CD4-positive, CD25-positive, alpha-beta regulatory T cell (primary cell): Measurements from ENCODE around the gene PNPLA3. TPM values are rescaled to one million over a fixed set of nuclear protein-coding genes. Genes with fewer than 3 reads are reported as not detected.
A peak's percentile ranks its signal among the peaks of the same experiment; 100 is the strongest.

ENCODE experiments used
- ATAC-seq, 2 donors: fragments of 150-1000 bp; cut with Tn5 transposase; one replicate each; pipeline ENCODE4 v1.10.0; 2021; ENCODE audit warnings: low read depth in 2 of 2, moderate number of reproducible peaks in 2 of 2, moderate library complexity in 1 of 2
- DNase-seq, 3 donors: peaks; one replicate each; pipeline versions ENCODE4 v3.0.0 to v3.0.0-alpha.2; 2012 to 2022; ENCODE audit warnings: mixed read lengths in 1 of 3
- H3K27ac ChIP-seq: one replicate; pipeline ENCODE4 v1.7.0; 2013; ENCODE audit warnings: mild to moderate bottlenecking, low read length; ENCODE audit not compliant: insufficient read depth, poor library complexity, severe bottlenecking
- H3K27me3 ChIP-seq: one replicate; pipeline ENCODE4 v1.7.0; 2013; ENCODE audit warnings: low read length; ENCODE audit not compliant: control insufficient read depth, insufficient read depth
- H3K36me3 ChIP-seq: one replicate; pipeline ENCODE4 v1.7.0; 2013; ENCODE audit warnings: mild to moderate bottlenecking, low read length, moderate library complexity; ENCODE audit not compliant: control insufficient read depth, insufficient read depth
- H3K4me1 ChIP-seq: 2 replicates; pipeline ENCODE4 v1.7.0; 2013; ENCODE audit warnings: mild to moderate bottlenecking, low read length; ENCODE audit not compliant: insufficient read depth, control insufficient read depth, poor library complexity, severe bottlenecking
- H3K4me3 ChIP-seq: one replicate; pipeline ENCODE4 v1.7.0; 2013; ENCODE audit warnings: low read depth, mild to moderate bottlenecking, low read length, moderate library complexity
- H3K9me3 ChIP-seq, 2 experiments: 1 replicate in 1 of 2; 2 replicates in 1 of 2; pipeline ENCODE4 v1.7.0; 2013; ENCODE audit warnings: low read length in 2 of 2, mild to moderate bottlenecking in 1 of 2, moderate library complexity in 1 of 2; ENCODE audit not compliant: control insufficient read depth in 2 of 2
- H3K27ac Mint-ChIP-seq, 3 donors: one replicate each; pipeline ENCODE4 v1.8.0; 2020 to 2022; ENCODE audit warnings: mild to moderate bottlenecking in 3 of 3, mixed read lengths in 3 of 3, moderate library complexity in 2 of 3
- H3K27me3 Mint-ChIP-seq: one replicate; pipeline ENCODE4 v1.8.0; 2022; ENCODE audit warnings: mild to moderate bottlenecking, mixed read lengths
- H3K36me3 Mint-ChIP-seq: one replicate; pipeline ENCODE4 v1.8.0; 2020; ENCODE audit warnings: mixed read lengths
- H3K4me1 Mint-ChIP-seq, 4 donors: one replicate each; pipeline ENCODE4 v1.8.0; 2020 to 2022; ENCODE audit warnings: mixed read lengths in 4 of 4, mild to moderate bottlenecking in 1 of 4
- H3K4me3 Mint-ChIP-seq, 4 donors: one replicate each; pipeline ENCODE4 v1.8.0; 2020 to 2022; ENCODE audit warnings: mild to moderate bottlenecking in 4 of 4, mixed read lengths in 4 of 4, moderate library complexity in 3 of 4
- H3K9me3 Mint-ChIP-seq, 7 donors: one replicate each; pipeline ENCODE4 v1.8.0; 2020 to 2022; ENCODE audit warnings: mixed read lengths in 7 of 7, mild to moderate bottlenecking in 3 of 7, moderate library complexity in 2 of 7
- polyA plus RNA-seq, 4 donors: library from polyadenylated mRNA; unstranded; fragments of 300-500 nt; fragmentation: Illumina TruSeq; gene quantifications; one replicate each; pipeline ENCODE4 v1.2.3, GENCODE V29; 2021
- total RNA-seq: library from RNA; stranded (reverse); gene quantifications from one replicate; pipeline ENCODE4 v1.2.3, GENCODE V29; 2022

PNPLA3 gene
- total and polyA plus RNA-seq, 5 donors from 2014 or later = not detected

DNA sequence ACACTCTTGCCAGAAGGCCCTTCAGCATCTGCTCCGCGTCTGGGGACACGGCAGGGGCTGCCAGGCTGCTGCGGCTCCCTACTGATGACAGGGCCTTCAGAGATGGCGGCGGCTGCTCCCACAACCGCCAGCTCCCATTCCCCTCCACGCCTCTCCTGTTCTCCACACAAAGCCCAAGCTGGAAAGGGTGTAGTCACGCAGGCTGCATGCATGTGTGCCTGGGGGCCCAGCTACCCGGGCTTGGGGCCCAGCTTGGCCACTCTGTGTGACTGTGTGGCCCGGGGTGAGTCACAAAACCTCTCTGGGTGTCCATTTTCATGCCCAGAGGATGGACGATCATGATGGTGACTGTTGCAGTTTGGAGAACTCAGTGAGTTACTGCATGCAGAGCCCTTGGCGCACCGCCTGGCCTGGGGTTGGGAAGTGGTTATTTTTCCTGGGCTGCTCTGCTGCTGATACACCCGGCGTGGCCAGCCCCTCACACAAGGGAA, 68.8 kb downstream of the PNPLA3 start:
- no peaks in the 10 kb centered on the region for H3K9me3 Mint-ChIP-seq
- no peak overlapping the region for H3K27ac Mint-ChIP-seq
- DNase-seq (no peak), ATAC-seq (no peak)
- Histone ChIP-seq H3K36me3 (peaks cover 46% of the 10 kb centered on the region), H3K9me3 (no peaks in the 10 kb centered on the region), H3K27ac (no peak overlapping the region), H3K27me3 (no peaks in the 10 kb centered on the region), H3K4me3 (no peak overlapping the region), H3K4me1 (peaks cover 18% of the 10 kb centered on the region)
- no peak overlapping the region for H3K4me3 Mint-ChIP-seq
- H3K36me3 Mint-ChIP-seq = peaks cover 37% of the 10 kb centered on the region
- peaks cover 6 to 35% (median 24%) of the 10 kb centered on the region in 4 donors for H3K4me1 Mint-ChIP-seq
- no peaks in the 10 kb centered on the region for H3K27me3 Mint-ChIP-seq

- Mint-ChIP-seq H3K4me3 (peak overlapping the region in 3 of 4 donors; percentile 26 to 92 (median 58)), H3K4me1 (peaks cover 10 to 36% (median 23%) of the 10 kb centered on the region in 4 donors), H3K27me3 (no peaks in the 10 kb centered on the region), H3K9me3 (no peaks in the 10 kb centered on the region), H3K27ac (peak overlapping the region in 2 of 3 donors; percentile 36 to 78), H3K36me3 (peaks cover 37% of the 10 kb centered on the region)
- DNase-seq = peak; percentile 35 to 74 (median 61)
- H3K9me3 ChIP-seq = no peaks in the 10 kb centered on the region
- H3K27ac ChIP-seq = no peak overlapping the region
- peaks cover 44% of the 10 kb centered on the region for H3K36me3 ChIP-seq
- H3K4me1 ChIP-seq = peaks cover 18% of the 10 kb centered on the region
- no peaks in the 10 kb centered on the region for H3K27me3 ChIP-seq
- peak; percentile 59 to 64 for ATAC-seq
- no peak overlapping the region for H3K4me3 ChIP-seq
Measured at GRCh38 chr22:43993072-43993760, 69.6 kb downstream of the PNPLA3 start.

DNA sequence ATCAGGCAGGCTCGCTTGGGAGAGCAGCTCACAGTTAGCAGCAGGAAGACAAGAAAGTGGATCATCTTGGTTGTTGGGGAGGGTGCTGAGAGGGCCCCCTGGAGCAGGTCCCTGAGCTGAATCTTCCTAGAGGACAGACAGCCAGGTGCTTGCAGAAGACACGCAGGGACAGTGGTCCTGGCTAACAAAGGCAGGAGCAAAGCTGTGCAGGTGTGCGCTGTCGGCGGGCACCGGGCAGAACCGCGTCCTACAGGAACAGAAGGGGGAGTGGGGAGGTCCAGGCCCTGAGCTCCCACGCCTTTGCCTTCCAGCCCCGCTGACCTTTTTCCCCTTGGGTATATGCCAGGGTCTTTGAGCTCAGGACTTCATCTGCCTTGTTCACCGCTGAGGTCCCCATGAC, 70.4 kb downstream of the PNPLA3 start:
- no peaks in the 10 kb centered on the region for H3K9me3 Mint-ChIP-seq
- Histone ChIP-seq H3K4me3 (no peak overlapping the region), H3K27ac (no peak overlapping the region), H3K36me3 (peaks cover 44% of the 10 kb centered on the region), H3K27me3 (no peaks in the 10 kb centered on the region), H3K9me3 (no peaks in the 10 kb centered on the region), H3K4me1 (peaks cover 18% of the 10 kb centered on the region)
- peaks cover 45% of the 10 kb centered on the region for H3K36me3 Mint-ChIP-seq
- H3K27me3 Mint-ChIP-seq = no peaks in the 10 kb centered on the region
- H3K4me1 Mint-ChIP-seq = peaks cover 10 to 36% (median 23%) of the 10 kb centered on the region in 4 donors
- peak overlapping the region in 3 of 4 donors; percentile 48 to 92 (median 69) for H3K4me3 Mint-ChIP-seq
- peak overlapping the region; percentile 36 to 87 (median 76) for H3K27ac Mint-ChIP-seq
- ATAC-seq (no peak), DNase-seq (no peak)

DNA sequence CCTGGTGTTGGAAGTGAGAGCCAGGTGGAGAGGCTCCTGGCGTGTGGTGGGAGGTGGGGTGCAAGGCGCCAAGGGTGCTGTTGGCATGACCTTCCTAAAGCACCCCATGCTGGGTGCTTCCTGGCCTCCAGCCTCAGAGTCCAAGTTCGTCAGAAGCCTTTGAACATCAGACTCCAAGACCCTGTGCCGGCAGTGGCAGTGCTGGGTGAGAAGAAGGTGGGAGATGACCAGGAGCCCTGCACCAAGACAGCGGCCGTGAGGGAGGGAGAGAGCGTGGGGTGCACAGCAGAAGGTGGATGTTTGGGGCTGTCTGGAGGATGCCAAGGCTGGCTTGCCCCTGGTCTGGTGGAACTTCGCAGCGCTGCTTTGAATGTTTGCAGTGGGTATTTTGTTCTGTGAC, 70.8 kb downstream of the PNPLA3 start:
- Histone ChIP-seq H3K27me3 (no peaks in the 10 kb centered on the region), H3K9me3 (no peaks in the 10 kb centered on the region), H3K4me3 (no peak overlapping the region), H3K4me1 (peaks cover 18% of the 10 kb centered on the region), H3K36me3 (peaks cover 42% of the 10 kb centered on the region), H3K27ac (no peak overlapping the region)
- no peak for ATAC-seq
- DNase-seq = no peak
- Mint-ChIP-seq H3K27ac (peak overlapping the region in 2 of 3 donors; percentile 72 to 87), H3K27me3 (no peaks in the 10 kb centered on the region), H3K9me3 (no peaks in the 10 kb centered on the region), H3K36me3 (peaks cover 47% of the 10 kb centered on the region), H3K4me3 (peak overlapping the region in 3 of 4 donors; percentile 48 to 93 (median 79)), H3K4me1 (peaks cover 10 to 36% (median 23%) of the 10 kb centered on the region in 4 donors)

DNA sequence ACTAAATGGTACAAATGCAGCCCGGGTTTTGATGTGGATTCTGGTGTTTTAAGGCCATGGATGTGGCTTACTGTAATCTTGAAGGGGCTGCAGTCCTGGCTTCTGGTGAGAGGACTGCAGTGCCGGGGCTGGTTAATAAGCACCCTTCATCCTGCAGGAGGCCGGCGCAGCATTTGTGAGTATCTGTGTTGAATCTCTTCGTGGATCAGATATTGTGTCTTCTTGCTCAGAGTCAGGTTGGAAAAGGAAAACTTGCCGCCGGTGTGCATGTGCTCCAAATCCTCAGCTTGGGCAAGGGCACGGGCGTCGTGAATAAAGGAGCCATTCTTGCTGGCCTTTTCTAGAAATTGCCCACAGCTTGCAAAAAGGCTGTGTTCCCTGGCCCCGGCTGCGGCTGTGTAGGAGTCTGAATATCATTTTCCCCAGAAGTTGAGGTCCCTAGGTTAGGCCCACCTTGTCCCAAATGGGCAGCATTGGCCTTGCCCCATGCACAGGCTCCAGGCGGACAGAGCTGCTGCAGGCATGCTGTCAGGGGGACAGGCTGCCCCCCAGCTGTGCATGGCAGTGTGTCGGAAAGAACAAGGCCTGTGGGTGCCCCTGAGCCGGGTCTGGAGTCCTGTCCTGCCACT, 71.6 kb downstream of the PNPLA3 start:
- ATAC-seq (no peak), DNase-seq (no peak)
- Histone ChIP-seq H3K4me1 (peaks cover 18% of the 10 kb centered on the region), H3K9me3 (no peaks in the 10 kb centered on the region), H3K4me3 (peak overlapping the region; percentile 79), H3K27ac (no peak overlapping the region), H3K36me3 (peaks cover 35% of the 10 kb centered on the region), H3K27me3 (no peaks in the 10 kb centered on the region)
- H3K36me3 Mint-ChIP-seq = peaks cover 40% of the 10 kb centered on the region
- H3K27me3 Mint-ChIP-seq = no peaks in the 10 kb centered on the region
- peak overlapping the region; percentile 79 to 93 (median 93) for H3K4me3 Mint-ChIP-seq
- peak overlapping the region; percentile 66 to 87 (median 72) for H3K27ac Mint-ChIP-seq
- no peaks in the 10 kb centered on the region for H3K9me3 Mint-ChIP-seq
- peaks cover 10 to 36% (median 21%) of the 10 kb centered on the region in 4 donors for H3K4me1 Mint-ChIP-seq

- Mint-ChIP-seq H3K27ac (peak overlapping the region; percentile 89 to 95 (median 93)), H3K36me3 (peaks cover 36% of the 10 kb centered on the region), H3K27me3 (no peaks in the 10 kb centered on the region), H3K9me3 (no peaks in the 10 kb centered on the region), H3K4me1 (peaks cover 10 to 36% (median 21%) of the 10 kb centered on the region in 4 donors), H3K4me3 (peak overlapping the region; percentile 87 to 97 (median 93))
- peaks cover 18% of the 10 kb centered on the region for H3K4me1 ChIP-seq
- peaks cover 32% of the 10 kb centered on the region for H3K36me3 ChIP-seq
- H3K27ac ChIP-seq = peak overlapping the region; percentile 73
- ATAC-seq = no peak
- H3K27me3 ChIP-seq = no peaks in the 10 kb centered on the region
- no peak for DNase-seq
- peak overlapping the region; percentile 79 for H3K4me3 ChIP-seq
- no peaks in the 10 kb centered on the region for H3K9me3 ChIP-seq
Measured at GRCh38 chr22:43995798-43996169, 72.2 kb downstream of the PNPLA3 start.

GRCh38 chr22:43996170-43996980, 72.8 kb downstream of the PNPLA3 start:
- Histone ChIP-seq H3K36me3 (peaks cover 27% of the 10 kb centered on the region), H3K27ac (peak overlapping the region; percentile 73), H3K9me3 (no peaks in the 10 kb centered on the region), H3K4me1 (peaks cover 18% of the 10 kb centered on the region), H3K4me3 (peak overlapping the region; percentile 79), H3K27me3 (no peaks in the 10 kb centered on the region)
- no peaks in the 10 kb centered on the region for H3K27me3 Mint-ChIP-seq
- H3K9me3 Mint-ChIP-seq = no peaks in the 10 kb centered on the region
- DNase-seq (peak; percentile 47 to 84 (median 66)), ATAC-seq (peak; percentile 73 to 80)
- peaks cover 32% of the 10 kb centered on the region for H3K36me3 Mint-ChIP-seq
- peak overlapping the region; percentile 89 to 95 (median 93) for H3K27ac Mint-ChIP-seq
- peak overlapping the region; percentile 87 to 97 (median 93) for H3K4me3 Mint-ChIP-seq
- H3K4me1 Mint-ChIP-seq = peaks cover 10 to 36% (median 21%) of the 10 kb centered on the region in 4 donors
